ENCODE data around the gene CAPZB. TPM values are rescaled to one million over a fixed set of nuclear protein-coding genes. Genes with fewer than 3 reads are reported as not detected.

The CAPZB gene
- polyA plus RNA-seq, 1 of the 3 experiments (the other 2 are of a cell fraction), result 122 TPM

DNA sequence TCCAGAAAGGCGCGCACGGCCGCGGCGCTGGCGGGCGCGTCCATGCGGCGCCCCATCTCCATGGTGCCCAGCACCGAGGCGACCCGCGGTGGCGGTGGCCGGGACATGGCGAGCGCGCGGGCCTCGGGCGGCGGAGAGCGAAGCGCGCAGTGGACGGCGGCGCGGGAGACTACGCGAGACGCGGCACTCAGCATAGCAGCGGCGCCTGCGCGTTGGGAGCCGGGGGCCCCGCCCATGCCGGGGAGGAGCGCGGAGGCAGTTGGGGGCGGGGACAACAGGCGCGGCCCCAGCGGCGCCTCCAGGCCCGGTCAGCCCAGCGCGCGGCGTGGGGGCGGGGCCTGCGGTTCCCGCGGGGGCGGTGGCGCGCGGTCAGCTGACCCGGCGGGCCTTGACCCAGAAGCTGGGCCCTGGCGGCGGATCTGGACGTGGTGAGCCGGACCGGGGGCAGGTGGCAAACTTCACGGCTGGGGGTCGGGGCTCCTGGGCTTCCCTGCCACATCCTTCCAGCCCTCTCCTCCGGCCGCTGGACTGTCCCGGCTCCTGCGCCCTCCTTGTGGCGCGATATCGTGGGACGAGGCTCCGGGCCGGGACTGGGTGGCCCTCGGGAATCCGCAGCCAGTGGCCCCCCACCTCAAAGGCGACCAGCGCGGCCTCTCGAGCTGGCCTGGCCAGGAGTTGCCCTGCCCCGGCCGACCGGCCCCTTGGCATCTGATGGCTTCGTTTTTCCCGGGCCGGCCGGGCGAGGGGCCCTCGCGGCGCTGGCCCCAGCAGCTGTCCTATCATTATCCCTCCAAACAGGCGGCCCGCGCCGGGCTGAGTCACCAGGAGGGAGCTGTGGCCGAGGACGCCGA lies 173.2 kb downstream of the CAPZB start, which contains the start of the genes AKR7A2 and SLC66A1 (continued):
- TF ChIP-seq EZH2phosphoT487 (IDR thresholded peaks at IDR 0.05; ENCODE audit: borderline replicate concordance, low read depth) (no peak), TAF1 (IDR thresholded peaks at IDR 0.05; ENCODE audit: borderline replicate concordance, low read depth, low read length) (peak; percentile 82), MAX (IDR thresholded peaks at IDR 0.05; ENCODE audit: low read depth) (peak; percentile 65), RCOR1 (IDR thresholded peaks at IDR 0.05; ENCODE audit: low read length) (no peak), RAD21 (IDR thresholded peaks at IDR 0.05; ENCODE audit: low read length) (no peak), USF2 (IDR thresholded peaks at IDR 0.05; ENCODE audit: borderline replicate concordance, low read depth, low read length) (peak; percentile 45; the same call in 1 of the 2 replicates), YY1 (IDR thresholded peaks at IDR 0.05; ENCODE audit: low read depth) (no peak), JUND (IDR thresholded peaks at IDR 0.05) (no peak), SMC3 (IDR thresholded peaks at IDR 0.05; ENCODE audit: low read depth, low read length) (no peak)

DNA sequence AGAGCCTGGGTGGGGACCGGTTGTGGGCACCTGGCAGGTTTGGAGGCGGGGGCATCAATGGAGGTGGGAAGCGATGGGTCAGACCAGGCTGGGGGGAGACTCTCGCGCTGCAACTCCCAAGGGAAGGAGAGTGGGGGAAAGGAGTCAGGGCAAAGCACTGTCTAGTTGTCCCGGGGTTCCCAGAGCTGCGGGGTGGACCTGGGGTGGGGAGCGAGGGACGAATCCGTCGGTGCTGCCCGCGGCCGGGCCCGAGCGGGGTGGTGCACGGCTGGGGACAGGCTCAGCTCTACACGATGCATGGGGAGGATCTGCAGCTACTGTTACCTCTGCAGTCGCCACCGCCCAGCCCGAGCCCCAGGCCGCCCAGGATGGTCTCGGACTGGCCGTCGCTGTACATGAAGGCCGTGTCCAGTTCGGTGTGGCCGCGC lies 173.8 kb downstream of the CAPZB start:
- Histone ChIP-seq H3K27me3 (ENCODE audit: insufficient read depth) (no peaks in the 10 kb centered on the region), H3K36me3 (replicated peaks in 1 of 2; ENCODE audit: control insufficient read depth in 1 of 2, insufficient read depth in 2 of 2, low read length in 1 of 2) (peaks cover 3 to 13% of the 10 kb centered on the region in 2 experiments), H3K4me3 (ENCODE audit: low read depth in 2 of 2, low read length in 1 of 2) (peak overlapping the region; percentile 82 to 85), H3K27ac (ENCODE audit: low read depth in 2 of 2, low read length in 1 of 2) (peak overlapping the region; percentile 28 to 70; a peak in 3 of 4 replicates), H3K9me3 (no peaks in the 10 kb centered on the region), H3K9ac (peak overlapping the region; percentile 85), H3F3A (replicated peaks; ENCODE audit: insufficient read depth) (no peaks in the 10 kb centered on the region), H2AFZ (ENCODE audit: low read depth) (peak overlapping the region; percentile 64; the same call in 1 of the 2 replicates), H3K4me1 (ENCODE audit: control insufficient read depth in 1 of 2, insufficient read depth in 2 of 2, low read depth in 1 of 2, low read length in 1 of 2) (peaks cover 5 to 25% of the 10 kb centered on the region in 2 experiments; a peak in 1 of 4 replicates), H3K79me2 (ENCODE audit: insufficient read depth) (peaks cover 65% of the 10 kb centered on the region), H3K9me2 (no peaks in the 10 kb centered on the region), H4K20me1 (ENCODE audit: insufficient read depth) (peaks cover 19% of the 10 kb centered on the region), H3K4me2 (peak overlapping the region; percentile 79)
- POLR2A ChIA-PET, result interaction anchor here (0.7 to 2.0 kb wide), 3 partner anchors 16 to 43 kb away, joined by 4 read pairs; no protein-coding TSS in a partner anchor
- CTCF ChIA-PET, result interaction anchor here (1.0 to 2.4 kb wide), 7 partner anchors 11 to 371 kb away, joined by 3 to 8 read pairs (median 5); partner anchors contain the start of gene NBL1
- TF ChIP-seq RXRA (IDR thresholded peaks at IDR 0.05; ENCODE audit: borderline replicate concordance, low read depth), result no peak
- TF ChIP-seq PBX3 (IDR thresholded peaks at IDR 0.05), result no peak
- no peak for TF ChIP-seq POLR2AphosphoS5 (IDR thresholded peaks at IDR 0.05; ENCODE audit: low read depth, low read length)
- no peak for TF ChIP-seq SIN3A (IDR thresholded peaks at IDR 0.05; ENCODE audit: borderline replicate concordance, low read depth, low read length)
- no peak for TF ChIP-seq MEF2A (IDR thresholded peaks at IDR 0.05; ENCODE audit: borderline replicate concordance, low read depth)
- TF ChIP-seq SMC3 (IDR thresholded peaks at IDR 0.05; ENCODE audit: low read depth, low read length), result no peak
- no peak for TF ChIP-seq EZH2phosphoT487 (IDR thresholded peaks at IDR 0.05; ENCODE audit: borderline replicate concordance, low read depth)
- TF ChIP-seq EP300 (IDR thresholded peaks at IDR 0.05; ENCODE audit: borderline replicate concordance in 1 of 2, low read depth in 1 of 2, low read length in 1 of 2), result no peak
- TF ChIP-seq CHD2 (IDR thresholded peaks at IDR 0.05; ENCODE audit: low read length, partially characterized antibody), result no peak
- TF ChIP-seq MAX (IDR thresholded peaks at IDR 0.05; ENCODE audit: low read depth), result no peak
- no peak for TF ChIP-seq GATA2 (CRISPR knock-in tag; IDR thresholded peaks at IDR 0.05)
- TF ChIP-seq GABPA (IDR thresholded peaks at IDR 0.05; ENCODE audit: low read depth), result no peak
- TF ChIP-seq MXI1 (IDR thresholded peaks at IDR 0.05; ENCODE audit: low read depth, low read length), result no peak
- TF ChIP-seq FOSL2 (IDR thresholded peaks at IDR 0.05; ENCODE audit: borderline replicate concordance, low read depth), result no peak
- TF ChIP-seq FOXM1 (IDR thresholded peaks at IDR 0.05; ENCODE audit: low read depth), result no peak
- TF ChIP-seq RCOR1 (IDR thresholded peaks at IDR 0.05; ENCODE audit: low read length), result no peak
- WGBS (ENCODE audit: low lambda C conversion rate), result 5% methylated on average over 13 of the region's 29 CpGs
- DNase-seq, result no peak

Measured in SK-N-SH (cell line).